Measurements from ENCODE around the gene ENOX2.
"Not testable (repeated sequence)": the region's sequence is repeated elsewhere in the genome, so short reads cannot be mapped to it uniquely, and the experiment has no call there.

Gene ENOX2, protein sequence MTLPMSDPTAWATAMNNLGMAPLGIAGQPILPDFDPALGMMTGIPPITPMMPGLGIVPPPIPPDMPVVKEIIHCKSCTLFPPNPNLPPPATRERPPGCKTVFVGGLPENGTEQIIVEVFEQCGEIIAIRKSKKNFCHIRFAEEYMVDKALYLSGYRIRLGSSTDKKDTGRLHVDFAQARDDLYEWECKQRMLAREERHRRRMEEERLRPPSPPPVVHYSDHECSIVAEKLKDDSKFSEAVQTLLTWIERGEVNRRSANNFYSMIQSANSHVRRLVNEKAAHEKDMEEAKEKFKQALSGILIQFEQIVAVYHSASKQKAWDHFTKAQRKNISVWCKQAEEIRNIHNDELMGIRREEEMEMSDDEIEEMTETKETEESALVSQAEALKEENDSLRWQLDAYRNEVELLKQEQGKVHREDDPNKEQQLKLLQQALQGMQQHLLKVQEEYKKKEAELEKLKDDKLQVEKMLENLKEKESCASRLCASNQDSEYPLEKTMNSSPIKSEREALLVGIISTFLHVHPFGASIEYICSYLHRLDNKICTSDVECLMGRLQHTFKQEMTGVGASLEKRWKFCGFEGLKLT
- long read RNA-seq, donor 1, full-length matches to known transcripts, result 1 of 1 reads
- long read RNA-seq, donor 1, partial matches to known transcripts, result 0 of 1 reads
- long read RNA-seq, donor 1, other reads (novel, unspliced or antisense), result 0 of 1 reads
- long read RNA-seq, donor 2, result 0 reads
- long read RNA-seq, donor 3, full-length matches to known transcripts, result 1 of 1 reads
- long read RNA-seq, donor 3, partial matches to known transcripts, result 0 of 1 reads
- long read RNA-seq, donor 3, other reads (novel, unspliced or antisense), result 0 of 1 reads
- long read RNA-seq, donor 4, partial matches to known transcripts, result 5 of 7 reads
- long read RNA-seq, donor 4, other reads (novel, unspliced or antisense), result 0 of 7 reads
- long read RNA-seq, donor 5, full-length matches to known transcripts, result 2 of 2 reads
- long read RNA-seq, donor 5, partial matches to known transcripts, result 0 of 2 reads
- long read RNA-seq, donor 5, other reads (novel, unspliced or antisense), result 0 of 2 reads
- long read RNA-seq, donor 6, partial matches to known transcripts, result 5 of 8 reads
- long read RNA-seq, donor 6, other reads (novel, unspliced or antisense), result 0 of 8 reads
- long read RNA-seq, donor 7, partial matches to known transcripts, result 5 of 6 reads
- long read RNA-seq, donor 7, other reads (novel, unspliced or antisense), result 0 of 6 reads
- long read RNA-seq, donor 8, full-length matches to known transcripts, result 2 of 2 reads
- long read RNA-seq, donor 8, partial matches to known transcripts, result 0 of 2 reads
- long read RNA-seq, donor 8, other reads (novel, unspliced or antisense), result 0 of 2 reads

DNA sequence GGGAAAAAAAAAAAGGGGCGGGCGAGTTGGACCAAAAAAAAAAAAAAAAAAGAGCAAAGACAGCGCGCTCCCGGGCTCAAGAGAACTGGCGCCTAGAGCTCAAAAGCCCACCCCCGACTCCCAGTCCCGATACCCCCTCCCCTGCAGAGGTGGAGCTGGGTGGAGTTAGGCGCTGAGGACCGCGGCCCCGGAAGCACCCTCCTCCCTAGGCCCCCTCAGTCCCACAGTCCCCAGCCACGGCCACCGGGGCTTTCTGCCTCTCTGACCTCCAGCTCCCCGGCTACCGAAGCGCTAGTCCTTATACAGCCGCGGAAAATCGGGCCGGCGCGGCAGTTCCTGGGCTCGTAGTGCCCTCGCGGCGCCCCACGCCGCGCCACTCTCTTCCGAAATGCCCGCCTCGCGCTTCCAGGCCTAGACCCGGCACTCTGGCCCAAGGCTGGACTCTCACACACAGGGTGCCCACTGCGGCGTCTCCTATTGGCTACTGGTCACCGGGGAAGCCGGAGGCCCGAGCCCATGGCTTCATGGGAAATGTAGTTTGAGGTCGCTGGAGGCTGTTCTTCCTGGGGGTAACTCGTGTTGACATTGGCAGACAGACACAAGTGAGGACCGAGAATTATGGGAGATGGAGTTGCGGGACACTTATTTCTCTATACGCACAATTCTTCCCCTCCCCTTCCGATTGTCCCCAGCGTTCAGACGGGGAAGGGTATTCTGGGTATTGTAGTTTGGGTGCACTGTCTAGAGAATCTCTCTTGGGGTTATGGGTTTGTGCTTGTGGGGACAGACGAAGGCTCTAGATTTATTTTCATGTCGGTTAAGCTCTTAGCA is at the start of gene ENOX2:
Gene ENOX2 (minus strand): TSS at position 427 of the 831 bp plus-strand sequence. CDS start 199,993 bp downstream, outside the sequence.
- DNase-seq, result peak; percentile 94

DNA sequence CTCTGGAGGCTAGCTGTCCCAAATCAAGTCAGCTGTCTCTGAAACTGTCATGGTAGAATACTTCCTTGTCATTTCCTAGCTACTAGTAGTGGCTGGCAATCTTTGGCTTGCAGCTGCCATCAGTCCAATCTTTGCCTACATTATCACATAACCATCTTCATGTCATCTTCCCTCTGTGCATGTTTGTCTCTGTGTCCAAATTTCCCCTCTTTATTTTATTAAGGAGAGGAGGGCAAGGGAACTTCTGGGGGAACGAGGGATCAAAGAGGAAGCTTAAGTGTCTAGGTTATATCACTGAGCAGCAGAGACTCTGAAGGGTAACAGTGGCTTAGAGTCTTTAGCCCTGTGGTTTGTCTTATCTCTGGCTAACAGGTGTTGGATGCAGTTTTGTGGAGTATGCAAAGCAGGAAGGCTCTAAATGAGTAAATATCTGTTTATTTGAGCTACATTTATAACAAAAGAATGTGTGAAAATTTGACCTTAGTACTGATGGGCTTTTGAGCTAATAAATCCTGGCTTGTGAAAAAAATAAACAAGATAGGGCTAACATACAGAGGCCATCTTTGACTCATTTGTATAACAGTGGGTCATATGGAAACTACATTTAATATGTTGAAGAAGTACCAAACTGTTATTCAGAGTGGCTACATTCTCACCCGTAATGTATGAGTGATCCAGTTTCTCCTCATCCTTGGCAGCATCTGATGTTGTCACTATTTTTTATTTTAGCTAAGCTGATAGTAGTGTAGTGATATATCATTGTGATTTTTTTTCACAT is 49.4 kb upstream of the ENOX2 start:
- no peak for DNase-seq

DNA sequence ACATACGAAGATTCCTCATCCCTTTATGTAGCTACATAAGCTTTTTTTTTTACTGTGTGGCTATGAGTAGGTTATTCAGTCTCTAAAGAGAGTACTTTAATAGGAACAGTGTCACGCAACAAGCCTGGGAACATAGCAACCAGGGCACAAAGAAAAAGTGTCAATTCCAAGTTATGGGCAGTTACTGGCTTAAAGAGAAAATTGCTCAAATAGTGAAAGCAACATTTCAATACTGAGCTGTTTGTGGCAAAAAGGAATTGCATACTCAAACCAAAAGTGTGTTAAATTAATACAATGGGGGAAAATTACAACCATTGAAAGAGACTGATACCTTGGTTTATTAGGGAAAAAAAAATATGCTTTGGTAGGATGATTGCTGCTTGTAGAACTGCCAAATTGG is 41.2 kb upstream of the ENOX2 start:
- DNase-seq, result no peak

DNA sequence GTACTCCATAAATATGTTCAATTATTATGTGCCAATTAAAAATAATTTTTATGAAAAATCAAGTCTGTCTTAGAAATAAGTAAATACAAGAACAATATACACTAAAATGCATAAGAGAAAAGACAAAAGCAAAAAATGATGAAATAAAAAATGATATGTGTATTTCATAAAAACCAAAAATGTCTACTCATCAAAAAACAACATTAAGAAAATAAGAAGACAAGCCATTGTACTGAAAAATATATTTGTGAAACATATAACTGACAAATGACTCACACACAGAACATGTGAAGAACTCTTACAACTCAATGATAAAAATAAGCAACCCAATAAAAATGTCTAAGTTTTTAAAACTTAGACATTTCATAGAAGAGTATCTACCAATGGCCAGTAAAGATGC is 34.1 kb upstream of the ENOX2 start:
- no peak for DNase-seq

DNA sequence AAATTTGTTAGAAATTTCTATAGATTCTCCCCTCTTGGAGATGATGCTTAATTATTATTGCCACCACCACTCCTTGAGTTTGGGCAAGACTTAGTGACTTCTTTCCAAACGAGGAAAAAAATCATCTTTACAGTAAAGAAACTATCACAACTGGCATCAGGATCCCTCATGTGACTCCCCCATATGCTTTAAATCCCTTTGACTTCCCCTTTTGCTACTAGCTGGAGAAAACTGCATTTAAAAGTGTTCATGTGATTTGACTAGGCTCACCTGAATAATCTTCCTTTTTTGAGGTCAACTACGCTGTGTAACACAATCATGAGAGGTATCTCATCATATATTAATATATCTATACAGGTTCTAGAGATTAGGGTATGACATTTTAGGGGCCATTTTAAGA is 30.3 kb upstream of the ENOX2 start:
- no peak for DNase-seq

DNA sequence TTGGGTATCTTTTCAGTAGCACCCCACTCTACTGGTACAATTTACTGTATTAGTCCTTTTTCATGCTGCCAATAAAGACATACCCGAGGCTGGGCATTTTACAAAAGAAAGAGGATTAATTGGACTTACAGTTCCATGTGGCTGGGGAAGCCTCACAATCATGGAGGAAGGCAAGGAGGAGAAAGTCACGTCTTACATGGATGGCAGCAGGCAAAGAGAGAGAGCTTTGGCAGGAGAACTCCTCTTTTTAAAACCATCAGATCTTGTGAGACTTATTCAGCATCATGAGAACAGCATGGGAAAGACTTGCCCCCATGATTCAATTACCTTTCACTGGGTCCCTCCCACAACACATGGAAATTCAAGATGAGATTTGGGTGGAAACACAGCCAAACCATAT is 17.4 kb upstream of the ENOX2 start:
- not testable (repeated sequence) for DNase-seq

DNA sequence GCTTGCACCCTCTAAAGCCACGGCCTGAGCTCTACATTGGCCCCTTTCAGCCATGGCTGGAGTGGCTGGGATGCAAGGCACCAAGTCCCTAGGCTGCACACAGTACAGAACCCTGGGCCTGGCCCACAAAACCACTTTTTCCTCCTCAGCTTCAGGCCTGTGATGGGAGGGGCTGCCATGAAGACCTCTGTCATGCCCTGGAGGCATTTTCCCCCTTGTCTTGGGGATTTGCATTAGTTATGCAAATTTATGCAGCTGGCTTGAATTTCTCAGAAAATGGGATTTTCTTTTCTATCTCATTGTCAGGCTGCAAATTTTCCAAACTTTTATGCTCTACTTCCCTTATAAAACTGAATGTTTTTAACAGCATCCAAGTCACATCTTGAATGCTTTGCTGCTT is 16.7 kb upstream of the ENOX2 start:
- not testable (repeated sequence) for DNase-seq

DNA sequence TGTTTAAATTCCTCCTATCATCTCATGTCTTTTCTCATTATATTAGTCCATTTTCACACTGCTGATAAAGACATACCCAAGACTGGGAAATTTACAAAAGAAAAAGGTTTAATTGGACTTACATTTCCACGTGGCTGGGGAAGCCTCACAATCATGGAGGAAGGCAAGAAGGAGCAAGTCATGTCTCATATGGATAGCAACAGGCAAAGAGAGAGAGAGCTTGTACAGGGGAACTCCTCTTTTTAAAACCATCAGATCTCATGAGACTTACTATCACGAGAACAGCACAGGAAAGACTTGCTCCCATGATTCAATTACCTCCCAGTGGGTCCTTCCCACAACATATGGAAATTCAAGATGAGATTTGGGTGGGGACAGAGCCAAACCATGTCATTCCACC is 15.5 kb upstream of the ENOX2 start:
- DNase-seq, result not testable (repeated sequence)

DNA sequence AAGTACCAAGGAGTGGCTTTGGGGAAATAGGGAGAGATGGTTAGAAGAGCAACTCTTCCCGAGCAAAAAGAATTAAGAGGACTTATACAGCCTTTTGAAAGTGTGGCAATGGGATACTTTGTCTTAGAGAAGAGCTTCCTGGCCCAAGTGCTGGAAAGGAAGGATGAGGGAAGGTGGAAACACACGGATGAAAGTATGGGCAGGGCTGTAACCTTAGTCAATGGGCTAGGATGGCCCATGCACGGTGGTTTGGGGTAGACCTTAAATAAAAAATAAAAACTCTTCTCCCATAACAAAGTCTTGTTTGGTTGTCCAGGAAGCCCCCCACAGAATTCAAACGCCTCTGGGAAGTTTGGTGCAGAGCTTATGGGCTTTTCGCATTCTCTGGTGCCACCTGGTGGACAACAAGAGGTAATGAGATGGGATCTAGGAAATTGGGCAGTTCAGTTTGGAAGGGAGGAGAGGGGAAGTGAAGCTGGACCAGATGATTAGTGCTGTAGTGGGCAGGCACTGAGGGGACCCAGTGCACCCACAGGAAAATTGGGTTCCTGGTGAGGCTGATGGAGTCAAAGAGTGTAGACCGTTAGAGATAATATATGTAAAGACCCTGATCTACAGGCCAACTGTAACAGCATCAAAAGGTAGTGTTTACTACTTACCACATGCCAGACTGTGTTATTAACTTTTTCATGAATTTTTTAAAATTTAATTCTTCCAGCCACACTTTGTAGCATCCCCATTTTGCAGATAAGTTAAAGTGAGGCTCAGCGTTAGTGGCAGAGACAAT is 13.8 kb upstream of the ENOX2 start:
- peak; percentile 23 for DNase-seq

DNA sequence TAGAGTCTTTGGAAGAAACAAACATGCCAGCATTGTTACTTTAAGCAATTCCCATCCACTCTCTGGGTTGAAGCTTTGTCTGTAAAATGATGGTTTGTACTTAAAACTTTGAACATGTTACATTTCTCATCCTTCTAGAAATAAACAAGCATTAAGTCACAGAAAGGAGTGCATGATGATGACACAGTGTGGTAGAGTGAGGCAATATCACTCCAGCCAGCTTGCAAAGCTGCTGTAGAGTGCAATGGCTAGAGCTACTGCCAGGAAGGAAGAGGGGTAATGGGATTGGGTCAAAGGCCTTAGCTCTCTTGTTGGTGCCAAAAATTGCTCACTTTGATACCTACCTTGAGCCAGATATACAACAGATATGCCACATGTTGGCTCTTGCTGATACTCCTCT is 12.3 kb upstream of the ENOX2 start:
- no peak for DNase-seq

DNA sequence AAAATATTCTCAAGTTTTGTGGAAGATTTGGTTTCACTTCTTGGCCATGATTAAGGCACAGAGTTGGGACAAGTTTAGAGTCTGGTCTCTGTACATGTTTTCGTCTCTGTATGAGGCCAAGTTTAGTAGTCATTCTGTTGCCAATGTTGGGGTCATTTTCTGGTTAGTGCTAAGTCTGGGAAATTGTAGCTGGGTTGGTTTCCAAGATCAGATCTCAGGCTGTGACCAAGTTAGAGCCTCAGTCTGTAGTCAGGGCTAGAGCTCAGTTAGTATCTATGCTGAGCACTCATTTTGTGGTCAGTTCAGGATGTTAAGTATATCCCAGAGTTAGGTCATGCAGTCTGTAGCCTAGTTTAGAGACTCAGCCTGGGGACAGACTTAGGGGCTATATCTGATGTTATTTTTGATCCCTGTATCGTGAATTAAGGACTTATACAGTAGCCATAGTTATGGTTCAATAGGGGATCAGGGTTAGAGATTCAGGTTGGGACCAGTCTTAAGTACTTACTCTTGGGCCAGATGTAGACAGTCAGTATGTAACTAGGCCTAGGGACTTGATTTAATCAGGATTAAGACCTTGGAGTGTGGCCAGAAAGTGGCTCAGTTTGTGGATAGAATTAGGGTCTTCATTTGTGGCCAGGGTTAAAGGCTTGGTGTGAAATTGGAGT is 6.6 kb upstream of the ENOX2 start:
- DNase-seq, result no peak

DNA sequence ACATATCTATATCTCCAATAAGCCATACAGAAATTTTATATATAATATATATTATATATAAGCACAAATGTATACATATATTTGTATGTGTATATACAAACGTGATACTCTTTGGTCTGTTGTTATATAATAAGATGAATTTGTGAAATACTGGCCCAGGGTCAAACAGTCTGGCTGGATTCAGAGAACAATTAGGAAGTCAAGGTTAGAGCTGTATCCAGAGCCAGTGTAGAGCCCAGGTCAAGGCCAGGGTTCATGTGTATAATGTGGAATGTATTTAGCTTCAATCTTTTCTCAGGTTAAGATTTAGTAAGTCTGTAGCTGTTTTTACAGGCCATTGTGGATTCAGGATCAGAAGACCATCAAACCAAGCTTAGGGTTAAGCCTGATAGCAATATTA is 3.8 kb upstream of the ENOX2 start:
- no peak for DNase-seq

DNA sequence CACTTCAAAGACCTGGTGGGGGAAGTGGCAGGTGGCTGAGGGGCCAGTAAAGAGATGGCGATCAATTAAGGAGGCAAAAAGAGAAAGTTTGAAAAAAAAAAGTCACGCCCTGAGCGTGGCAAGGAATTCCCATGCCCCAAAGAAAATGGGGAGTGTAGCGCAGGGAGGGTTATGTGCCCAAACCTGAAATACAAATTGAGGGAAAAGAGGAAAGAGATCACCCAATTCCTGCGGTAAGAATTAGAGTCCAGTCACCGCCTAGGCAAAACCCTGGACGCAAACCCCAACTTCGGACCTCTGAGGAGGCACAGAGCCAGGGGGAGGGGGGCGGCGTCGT is 595 bp downstream of the ENOX2 start:
- DNase-seq, result peak; percentile 51

DNA sequence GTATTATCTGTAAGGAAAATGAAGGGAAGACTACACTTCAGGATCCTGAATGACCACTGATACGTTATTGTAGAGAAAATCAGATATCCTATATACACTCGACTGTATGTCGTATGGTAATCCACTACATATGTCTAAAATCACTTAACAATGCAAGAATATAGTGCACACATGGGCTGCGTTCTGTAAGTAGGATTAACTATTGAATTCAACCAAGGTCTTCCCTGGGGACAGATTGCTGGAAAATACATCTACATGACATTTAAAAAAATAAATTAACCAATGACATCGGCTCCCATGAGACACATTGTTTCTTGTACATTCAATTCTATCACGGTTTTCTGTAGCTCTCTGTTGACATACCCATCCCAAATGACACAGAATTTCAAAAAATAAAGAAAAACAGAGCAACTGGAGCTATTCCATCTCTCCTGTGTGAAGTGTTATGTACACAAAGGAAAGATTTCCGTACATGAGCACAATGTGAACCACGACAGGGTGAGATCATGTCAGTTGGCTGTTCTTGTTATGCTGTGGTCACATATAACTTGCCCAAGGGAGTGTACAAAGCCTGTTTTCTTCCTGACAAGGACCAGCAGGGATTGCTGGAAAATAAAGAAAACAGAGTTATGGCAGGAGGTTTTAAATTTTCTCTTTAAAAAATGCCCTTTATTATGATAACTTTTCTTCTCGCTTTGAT is 6.1 kb downstream of the ENOX2 start:
- no peak for DNase-seq

DNA sequence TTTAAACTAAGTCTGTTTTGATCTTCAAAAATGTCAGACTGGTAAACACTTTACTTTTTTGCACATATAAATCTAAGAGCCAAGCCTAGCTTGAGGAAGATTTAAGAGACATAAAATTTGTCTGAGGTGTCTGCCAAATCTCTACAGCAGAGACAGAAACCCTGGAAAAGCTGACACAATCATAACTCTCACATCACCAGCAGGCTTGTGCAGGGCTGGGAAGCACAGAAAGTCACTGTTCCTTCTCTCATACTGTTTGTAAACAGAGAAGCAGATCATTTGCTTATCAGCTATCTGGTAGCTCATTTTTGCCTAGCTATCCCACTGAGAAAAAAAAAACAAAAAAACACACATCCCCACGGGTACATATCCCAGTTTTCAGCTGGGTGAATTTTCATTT is 7.0 kb downstream of the ENOX2 start:
- no peak for DNase-seq

DNA sequence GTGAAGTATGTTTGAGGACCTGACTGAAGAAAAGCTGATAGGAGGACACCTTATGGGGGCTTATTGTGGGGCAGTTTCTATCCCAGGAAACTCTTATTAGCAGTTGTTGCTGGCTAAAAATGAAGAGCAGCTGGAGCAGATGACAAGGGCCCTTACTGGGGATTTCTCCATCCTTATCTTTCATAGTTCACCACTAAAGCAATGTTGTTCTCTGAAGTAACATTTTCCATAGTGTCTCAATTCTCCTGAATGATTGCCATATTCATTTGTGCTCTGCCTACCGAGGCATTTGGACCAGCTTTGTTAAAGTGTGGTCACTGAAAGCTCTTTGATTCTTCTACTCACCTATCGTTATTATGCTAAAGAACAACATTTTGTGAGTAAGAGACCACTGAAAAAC is 7.7 kb downstream of the ENOX2 start:
- DNase-seq, result no peak

DNA sequence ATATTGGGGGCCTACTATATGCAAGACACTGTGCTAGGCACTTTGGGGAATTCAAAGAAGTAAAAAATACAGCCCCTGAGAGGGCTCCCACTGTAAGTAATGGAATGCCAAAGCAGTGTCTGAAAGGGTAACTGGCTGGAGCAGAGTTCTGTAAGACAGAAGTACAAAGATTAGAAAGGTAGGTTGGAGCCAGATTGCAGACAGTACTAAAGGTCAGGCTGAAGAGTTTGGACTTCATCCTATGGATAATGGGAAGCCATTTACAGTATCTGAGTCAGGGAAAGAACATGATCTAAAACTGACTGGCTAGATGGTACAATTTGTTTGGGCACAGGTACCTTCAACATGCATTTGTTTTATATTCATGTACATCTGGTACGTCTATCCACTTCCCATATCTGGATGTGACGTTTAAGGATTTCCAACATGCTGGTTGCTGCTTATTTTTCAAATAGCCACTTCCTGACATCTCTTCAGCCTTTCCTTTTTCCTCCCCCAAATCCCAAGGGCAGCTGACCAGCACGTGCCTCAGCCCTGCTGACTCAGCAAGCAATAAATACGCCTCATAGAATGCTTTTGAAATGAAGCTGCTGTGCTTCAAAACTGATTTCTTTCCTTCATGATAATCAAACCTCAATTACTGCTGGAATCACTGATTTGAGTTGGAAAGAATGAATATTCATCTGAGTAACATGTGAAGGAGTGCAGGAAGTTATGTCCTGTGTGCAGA is 9.5 kb downstream of the ENOX2 start:
- no peak for DNase-seq

DNA sequence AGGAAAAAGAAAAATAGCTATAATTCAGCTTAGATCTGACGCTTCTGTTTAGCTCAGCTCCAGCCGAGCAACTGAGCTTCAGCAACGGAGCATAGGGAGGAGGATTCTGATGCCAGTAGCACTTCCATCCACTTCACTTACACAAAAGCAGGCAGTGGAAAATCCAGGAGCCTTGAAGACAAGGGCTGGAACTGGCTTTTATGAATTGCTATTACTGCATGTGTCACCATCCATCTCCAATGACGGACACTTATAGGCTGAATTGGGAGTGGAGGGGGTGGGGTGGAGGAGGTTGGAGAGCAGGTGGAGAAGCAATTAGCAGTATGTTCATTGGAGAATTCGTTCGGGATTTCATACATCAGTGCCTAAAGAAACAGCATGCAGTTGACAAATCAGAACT is 15.6 kb downstream of the ENOX2 start:
- no peak for DNase-seq
